ENCODE results near the gene RUVBL1.

The RUVBL1 gene

GRCh38 chr3:128146201-128146600, 22.6 kb upstream of the RUVBL1 start:
- no peak overlapping the region for H3K27ac ChIP-seq (ENCODE audit: low read depth, low read length)
- H3K27me3 ChIP-seq (ENCODE audit: control insufficient read depth, low read length): peaks cover 24% of the 10 kb centered on the region
- TF ChIP-seq EZH2phosphoT487 (IDR thresholded peaks at IDR 0.05; ENCODE audit: borderline replicate concordance, low read length): no peak
- TF ChIP-seq CTCF (IDR thresholded peaks at IDR 0.05; ENCODE audit: low read depth, low read length, poor library complexity, severe bottlenecking): no peak
- H3K4me3 ChIP-seq (ENCODE audit: low read length): no peak overlapping the region
- H3K4me2 ChIP-seq (ENCODE audit: low read length): no peak overlapping the region
- no peaks in the 10 kb centered on the region for H3F3A ChIP-seq (ENCODE audit: control insufficient read depth, insufficient read depth)
- H3K4me1 ChIP-seq (ENCODE audit: control insufficient read depth, low read length): no peaks in the 10 kb centered on the region; the same call in 1 of the 2 replicates
- H3K9me2 ChIP-seq (replicated peaks; ENCODE audit: control insufficient read depth, low read length): no peaks in the 10 kb centered on the region
- H3K9me3 ChIP-seq (ENCODE audit: control insufficient read depth, insufficient read depth, low read length): no peaks in the 10 kb centered on the region
- H3K36me3 ChIP-seq (ENCODE audit: control insufficient read depth, low read length): no peaks in the 10 kb centered on the region
- no peaks in the 10 kb centered on the region for H4K20me1 ChIP-seq (ENCODE audit: control insufficient read depth, insufficient read depth, low read depth, low read length)
- H3K79me2 ChIP-seq (ENCODE audit: control insufficient read depth, low read length): no peaks in the 10 kb centered on the region

DNA sequence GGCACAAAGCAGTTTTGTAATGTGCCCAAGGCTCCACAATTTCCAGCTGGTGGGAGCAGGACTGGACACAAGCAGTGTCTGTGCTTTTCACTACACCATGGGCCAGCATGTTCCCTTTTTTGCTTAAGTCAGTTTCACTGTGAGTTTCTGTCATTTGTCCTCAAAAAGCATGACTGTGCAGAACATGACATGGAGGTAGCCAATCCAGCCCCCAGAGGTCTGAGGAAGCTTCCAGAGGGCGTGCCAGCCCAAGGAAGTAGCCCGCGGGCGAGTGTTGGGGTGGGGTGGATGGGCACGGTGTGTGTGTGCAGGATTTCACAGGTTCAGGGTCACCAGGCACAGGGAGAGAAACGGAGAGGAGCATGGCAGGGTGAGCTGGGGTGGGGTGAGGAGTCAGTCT, 21.7 kb upstream of the RUVBL1 start:
- no peak overlapping the region for H3K4me2 ChIP-seq (ENCODE audit: low read length)
- H3K4me1 ChIP-seq (ENCODE audit: control insufficient read depth, low read length): no peaks in the 10 kb centered on the region; the same call in 1 of the 2 replicates
- H3K27me3 ChIP-seq (ENCODE audit: control insufficient read depth, low read length): peaks cover 29% of the 10 kb centered on the region

GRCh38 chr3:128144512-128145187, 21.0 kb upstream of the RUVBL1 start:
- H3F3A ChIP-seq (ENCODE audit: control insufficient read depth, insufficient read depth): no peaks in the 10 kb centered on the region
- H3K4me1 ChIP-seq (ENCODE audit: control insufficient read depth, low read length): no peaks in the 10 kb centered on the region; the same call in 1 of the 2 replicates
- H3K4me2 ChIP-seq (ENCODE audit: low read length): no peak overlapping the region
- H3K27ac ChIP-seq (ENCODE audit: low read depth, low read length): no peak overlapping the region
- H3K36me3 ChIP-seq (ENCODE audit: control insufficient read depth, low read length): no peaks in the 10 kb centered on the region
- no peak overlapping the region for H3K4me3 ChIP-seq (ENCODE audit: low read length)
- H3K27me3 ChIP-seq (ENCODE audit: control insufficient read depth, low read length): peaks cover 30% of the 10 kb centered on the region
- no peak for TF ChIP-seq CTCF (IDR thresholded peaks at IDR 0.05; ENCODE audit: low read depth, low read length, poor library complexity, severe bottlenecking)
- no peak for TF ChIP-seq EZH2phosphoT487 (IDR thresholded peaks at IDR 0.05; ENCODE audit: borderline replicate concordance, low read length)
- H3K79me2 ChIP-seq (ENCODE audit: control insufficient read depth, low read length): no peaks in the 10 kb centered on the region
- no peaks in the 10 kb centered on the region for H4K20me1 ChIP-seq (ENCODE audit: control insufficient read depth, insufficient read depth, low read depth, low read length)
- H3K9me3 ChIP-seq (ENCODE audit: control insufficient read depth, insufficient read depth, low read length): no peaks in the 10 kb centered on the region
- H3K9me2 ChIP-seq (replicated peaks; ENCODE audit: control insufficient read depth, low read length): no peaks in the 10 kb centered on the region

More for the DNA sequence above, 21.7 kb upstream of the RUVBL1 start:
- H3F3A ChIP-seq (ENCODE audit: control insufficient read depth, insufficient read depth): no peaks in the 10 kb centered on the region
- H4K20me1 ChIP-seq (ENCODE audit: control insufficient read depth, insufficient read depth, low read depth, low read length): no peaks in the 10 kb centered on the region
- TF ChIP-seq EZH2phosphoT487 (IDR thresholded peaks at IDR 0.05; ENCODE audit: borderline replicate concordance, low read length): no peak
- TF ChIP-seq CTCF (IDR thresholded peaks at IDR 0.05; ENCODE audit: low read depth, low read length, poor library complexity, severe bottlenecking): no peak
- H3K9me3 ChIP-seq (ENCODE audit: control insufficient read depth, insufficient read depth, low read length): no peaks in the 10 kb centered on the region
- no peaks in the 10 kb centered on the region for H3K79me2 ChIP-seq (ENCODE audit: control insufficient read depth, low read length)
- no peaks in the 10 kb centered on the region for H3K36me3 ChIP-seq (ENCODE audit: control insufficient read depth, low read length)
- no peaks in the 10 kb centered on the region for H3K9me2 ChIP-seq (replicated peaks; ENCODE audit: control insufficient read depth, low read length)
- H3K4me3 ChIP-seq (ENCODE audit: low read length): no peak overlapping the region
- no peak overlapping the region for H3K27ac ChIP-seq (ENCODE audit: low read depth, low read length)

All from DOHH2 (cell line).